Ishikawa (cell line): ENCODE measurements around the gene YPEL2.

Source experiments
- CEBPB ChIP-seq: IDR thresholded peaks from 2 replicates; pipeline ENCODE4 v1.6.1; 2012
- CREB1 ChIP-seq: IDR thresholded peaks from 2 replicates; pipeline ENCODE4 v1.6.1; 2012; ENCODE audit warnings: low read depth
- EGR1 ChIP-seq: IDR thresholded peaks from 2 replicates; pipeline ENCODE4 v1.6.1; 2012
- EP300 ChIP-seq: IDR thresholded peaks from 2 replicates; pipeline ENCODE4 v1.6.1; 2012; ENCODE audit warnings: borderline replicate concordance
- FOXM1 ChIP-seq: IDR thresholded peaks from 2 replicates; pipeline ENCODE4 v1.6.1; 2012; ENCODE audit warnings: low read depth, borderline replicate concordance
- MAX ChIP-seq: IDR thresholded peaks from 2 replicates; pipeline ENCODE4 v1.6.1; 2012
- NFIC ChIP-seq: IDR thresholded peaks from 2 replicates; pipeline ENCODE4 v1.6.1; 2012
- RAD21 ChIP-seq: IDR thresholded peaks from 2 replicates; pipeline ENCODE4 v1.6.1; 2012; ENCODE audit warnings: low read depth
- REST ChIP-seq: IDR thresholded peaks from 2 replicates; pipeline ENCODE4 v1.6.1; 2012; ENCODE audit warnings: low read depth, mild to moderate bottlenecking
- TAF1 ChIP-seq: IDR thresholded peaks from 2 replicates; pipeline ENCODE4 v1.6.1; 2012; ENCODE audit warnings: low read depth, mild to moderate bottlenecking
- YY1 ChIP-seq: IDR thresholded peaks from 2 replicates; pipeline ENCODE4 v1.6.1; 2012; ENCODE audit warnings: low read depth

GRCh38 chr17:59342681-59343131 lies 11.3 kb downstream of the YPEL2 start:
- TF ChIP-seq YY1, result no peak
- TF ChIP-seq RAD21, result no peak
- no peak for TF ChIP-seq MAX
- no peak for TF ChIP-seq REST
- no peak for TF ChIP-seq FOXM1
- no peak for TF ChIP-seq CREB1
- no peak for TF ChIP-seq EGR1
- no peak for TF ChIP-seq CEBPB
- no peak for TF ChIP-seq NFIC
- no peak for TF ChIP-seq EP300
- no peak for TF ChIP-seq TAF1
